K562 (cell line): ENCODE results near the gene ACHE. TPM values are rescaled to one million over a fixed set of nuclear protein-coding genes. Genes with fewer than 3 reads are reported as not detected.

Experiments used
- C11orf30 ChIP-seq: fragments of 450-650 bp; IDR thresholded peaks from 2 replicates; pipeline ENCODE4 v1.6.1; 2016; ENCODE audit warnings: low read depth, mild to moderate bottlenecking
- ETV6 ChIP-seq, 3 experiments: fragments of 150-350 bp in 1 of 3; sonication (generic) in 1 of 3; formaldehyde crosslinking in 1 of 3; IDR thresholded peaks; 2 replicates each; pipeline versions ENCODE4 v1.6.1 to v1.8.0; 2014 to 2022; ENCODE audit warnings: borderline replicate concordance in 2 of 3, low read depth in 2 of 3, antibody characterized with exemption in 1 of 3, low read length in 1 of 3, mild to moderate bottlenecking in 1 of 3, missing genetic modification reagents in 1 of 3
- GABPB2 ChIP-seq: fragments of 250-450 bp; sonication (Bioruptor Pico); conservative IDR thresholded peaks from 2 replicates; pipeline ENCODE4 v1.5.1; 2021; ENCODE audit warnings: mild to moderate bottlenecking
- KDM2B ChIP-seq: fragments of 250-450 bp; sonication (Bioruptor Pico); IDR thresholded peaks from 2 replicates; pipeline ENCODE4 v1.8.0; 2021; ENCODE audit warnings: mild to moderate bottlenecking, moderate library complexity
- MIER1 ChIP-seq: fragments of 450-650 bp; IDR thresholded peaks from 2 replicates; pipeline ENCODE4 v1.6.1; 2016; ENCODE audit warnings: antibody characterized with exemption, mild to moderate bottlenecking, low read depth
- NFIC ChIP-seq: fragments of 450-650 bp; IDR thresholded peaks from 2 replicates; pipeline ENCODE4 v1.6.1; 2017; ENCODE audit warnings: mild to moderate bottlenecking, inconsistent platforms
- NR2C1 ChIP-seq, 2 experiments: fragments of 450-650 bp; IDR thresholded peaks; 2 replicates each; pipeline ENCODE4 v1.6.1; 2017; ENCODE audit warnings: mild to moderate bottlenecking in 2 of 2, antibody characterized with exemption in 1 of 2, inconsistent platforms in 1 of 2, missing compliant biosample characterization in 1 of 2, missing genetic modification characterization in 1 of 2
- SREBF1 ChIP-seq: fragments of 150-350 bp; IDR thresholded peaks from 2 replicates; pipeline ENCODE4 v1.6.1; 2014; ENCODE audit warnings: antibody characterized with exemption, low read depth, low read length, borderline replicate concordance
- WHSC1 ChIP-seq: IDR thresholded peaks from one replicate; pipeline ENCODE4 v1.6.1; 2012; ENCODE audit warnings: low read length, control low read depth, inconsistent platforms
- ZFP36 ChIP-seq: fragments of 150-350 bp; IDR thresholded peaks from 2 replicates; pipeline ENCODE4 v1.6.1; 2018; ENCODE audit warnings: low read length, low read depth; ENCODE audit not compliant: partially characterized antibody
- ZFX ChIP-seq: sonication (generic); formaldehyde crosslinking; IDR thresholded peaks from 2 replicates; pipeline ENCODE4 v1.8.0; 2022; ENCODE audit warnings: mild to moderate bottlenecking, missing genetic modification reagents, moderate library complexity
- ZNF217 ChIP-seq: sonication (generic); formaldehyde crosslinking; IDR thresholded peaks from 2 replicates; pipeline ENCODE4 v1.8.0; 2022; ENCODE audit warnings: mild to moderate bottlenecking, missing genetic modification reagents
- ZNF23 ChIP-seq: fragments of 250-450 bp; sonication (Bioruptor Pico); IDR thresholded peaks from 2 replicates; pipeline ENCODE4 v1.4.0; 2020; ENCODE audit warnings: mild to moderate bottlenecking
- ZNF766 ChIP-seq: fragments of 200-800 bp; sonication (Bioruptor generic); conservative IDR thresholded peaks from 2 replicates; pipeline ENCODE4 v1.6.1; 2016; ENCODE audit warnings: missing genetic modification characterization, missing compliant biosample characterization
- polyA plus RNA-seq, 8 experiments: library from polyadenylated mRNA; depleted of rRNA in 4 of 8; stranded (reverse) in 5 of 8; unstranded in 3 of 8; fragments of >200 nt; fragmentation: Nextera tagmentation in 2 of 8; fragmentation: Illumina TruSeq in 1 of 8; extraction: Ambion mirVana in 2 of 8; extraction: Trizol in 1 of 8; gene quantifications; 2 replicates each; pipeline versions ENCODE4 v1.2.1 to v1.2.3, GENCODE V29; 2011 to 2014; ENCODE audit warnings: inconsistent platforms in 1 of 8, missing spikeins in 1 of 8
- total RNA-seq, 7 experiments: library from RNA; depleted of rRNA in 6 of 7; stranded (reverse); fragments of >200 nt in 6 of 7; fragmentation: Illumina TruSeq in 2 of 7; extraction: Trizol in 2 of 7; gene quantifications; 2 replicates each; pipeline versions ENCODE4 v1.2.1 to v1.2.3, GENCODE V29; 2011 to 2021; ENCODE audit warnings: low replicate concordance in 1 of 7
- TF ChIP-seq, protein P1 (sequence below): sonication (generic); formaldehyde crosslinking; IDR thresholded peaks from 2 replicates; pipeline ENCODE4 v1.8.1; 2023; ENCODE audit warnings: mild to moderate bottlenecking, missing genetic modification reagents
- TF ChIP-seq, protein P2 (sequence below): sonication (generic); formaldehyde crosslinking; IDR thresholded peaks from 2 replicates; pipeline ENCODE4 v1.8.1; 2023; ENCODE audit warnings: mild to moderate bottlenecking, missing genetic modification reagents
- TF ChIP-seq, protein P3 (sequence below): IDR thresholded peaks from 2 replicates; pipeline ENCODE4 v1.6.1; 2011; ENCODE audit warnings: borderline replicate concordance, low read depth, mild to moderate bottlenecking, moderate library complexity, low read length; ENCODE audit not compliant: insufficient read depth, poor library complexity, severe bottlenecking
- TF ChIP-seq, protein P4 (sequence below): fragments of 450-650 bp; formaldehyde crosslinking; IDR thresholded peaks from 2 replicates; pipeline ENCODE4 v1.4.0; 2022; ENCODE audit warnings: mild to moderate bottlenecking, moderate library complexity

Gene ACHE
- total and polyA plus RNA-seq, 9 of the 15 experiments (the other 6 are each of a cell fraction or from before 2014, with no cell fraction given), result 0.04 to 8.8 (median 1.9) TPM

DNA sequence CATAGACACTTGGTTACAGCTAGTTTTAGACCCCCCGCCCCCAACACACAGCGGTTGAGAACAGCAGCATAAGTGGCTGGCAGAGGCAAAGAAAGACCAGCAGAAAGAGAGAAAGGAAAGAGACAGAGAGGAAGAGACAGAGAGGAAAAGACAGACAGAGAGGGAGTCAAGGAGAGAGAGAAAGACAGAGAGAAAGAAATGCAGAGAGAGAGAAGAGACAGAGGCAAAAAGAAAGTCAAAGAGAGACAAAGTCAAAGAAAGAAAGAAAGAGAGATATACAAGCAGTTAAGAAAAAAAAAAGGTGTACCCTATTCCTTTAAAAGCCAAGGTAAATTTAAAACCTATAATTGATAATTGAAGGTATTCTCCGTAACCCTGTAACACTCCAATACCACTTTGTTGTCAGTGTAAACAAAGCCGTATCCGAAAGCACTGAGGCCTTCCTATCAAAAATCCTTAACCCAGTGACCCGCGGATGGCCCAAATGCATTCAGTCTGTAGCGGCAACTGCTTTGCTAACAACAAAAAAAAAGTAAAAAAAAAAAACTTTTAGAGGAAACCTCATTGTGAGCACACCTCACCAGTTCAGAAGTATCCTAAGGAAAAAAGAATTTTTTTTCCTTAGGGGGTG, 55.1 kb downstream of the ACHE start (continued):
- TF ChIP-seq, protein P1, sequence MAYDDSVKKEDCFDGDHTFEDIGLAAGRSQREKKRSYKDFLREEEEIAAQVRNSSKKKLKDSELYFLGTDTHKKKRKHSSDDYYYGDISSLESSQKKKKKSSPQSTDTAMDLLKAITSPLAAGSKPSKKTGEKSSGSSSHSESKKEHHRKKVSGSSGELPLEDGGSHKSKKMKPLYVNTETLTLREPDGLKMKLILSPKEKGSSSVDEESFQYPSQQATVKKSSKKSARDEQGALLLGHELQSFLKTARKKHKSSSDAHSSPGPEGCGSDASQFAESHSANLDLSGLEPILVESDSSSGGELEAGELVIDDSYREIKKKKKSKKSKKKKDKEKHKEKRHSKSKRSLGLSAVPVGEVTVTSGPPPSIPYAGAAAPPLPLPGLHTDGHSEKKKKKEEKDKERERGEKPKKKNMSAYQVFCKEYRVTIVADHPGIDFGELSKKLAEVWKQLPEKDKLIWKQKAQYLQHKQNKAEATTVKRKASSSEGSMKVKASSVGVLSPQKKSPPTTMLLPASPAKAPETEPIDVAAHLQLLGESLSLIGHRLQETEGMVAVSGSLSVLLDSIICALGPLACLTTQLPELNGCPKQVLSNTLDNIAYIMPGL (CRISPR knock-in tag), result no peak
- TF ChIP-seq KDM2B (no peak), C11orf30 (no peak), ZNF23 (CRISPR knock-in tag) (no peak), MIER1 (peak; percentile 74; the same call in 1 of the 2 replicates), ETV6 (IDR thresholded peaks at IDR 0.05; ENCODE audit: borderline replicate concordance in 1 of 2, low read depth in 2 of 2, low read length in 1 of 2) (no peak), ETV6 (CRISPR knock-in tag; IDR thresholded peaks at IDR 0.05; ENCODE audit: borderline replicate concordance) (no peak), NR2C1 (IDR thresholded peaks at IDR 0.05) (0 out of 2 replicates have a peak, but pooled peaks have one; percentile 15), NR2C1 (tag; IDR thresholded peaks at IDR 0.05) (no peak), ZNF217 (no peak), NFIC (no peak; the same call in 1 of the 2 replicates), ZFP36 (no peak), SREBF1 (no peak), GABPB2 (CRISPR knock-in tag) (no peak), WHSC1 (no peak), ZNF766 (CRISPR knock-in tag) (no peak), ZFX (CRISPR knock-in tag) (peak; percentile 67)
- TF ChIP-seq, protein P2, sequence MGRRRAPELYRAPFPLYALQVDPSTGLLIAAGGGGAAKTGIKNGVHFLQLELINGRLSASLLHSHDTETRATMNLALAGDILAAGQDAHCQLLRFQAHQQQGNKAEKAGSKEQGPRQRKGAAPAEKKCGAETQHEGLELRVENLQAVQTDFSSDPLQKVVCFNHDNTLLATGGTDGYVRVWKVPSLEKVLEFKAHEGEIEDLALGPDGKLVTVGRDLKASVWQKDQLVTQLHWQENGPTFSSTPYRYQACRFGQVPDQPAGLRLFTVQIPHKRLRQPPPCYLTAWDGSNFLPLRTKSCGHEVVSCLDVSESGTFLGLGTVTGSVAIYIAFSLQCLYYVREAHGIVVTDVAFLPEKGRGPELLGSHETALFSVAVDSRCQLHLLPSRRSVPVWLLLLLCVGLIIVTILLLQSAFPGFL (CRISPR knock-in tag), result no peak
- TF ChIP-seq, protein P3, sequence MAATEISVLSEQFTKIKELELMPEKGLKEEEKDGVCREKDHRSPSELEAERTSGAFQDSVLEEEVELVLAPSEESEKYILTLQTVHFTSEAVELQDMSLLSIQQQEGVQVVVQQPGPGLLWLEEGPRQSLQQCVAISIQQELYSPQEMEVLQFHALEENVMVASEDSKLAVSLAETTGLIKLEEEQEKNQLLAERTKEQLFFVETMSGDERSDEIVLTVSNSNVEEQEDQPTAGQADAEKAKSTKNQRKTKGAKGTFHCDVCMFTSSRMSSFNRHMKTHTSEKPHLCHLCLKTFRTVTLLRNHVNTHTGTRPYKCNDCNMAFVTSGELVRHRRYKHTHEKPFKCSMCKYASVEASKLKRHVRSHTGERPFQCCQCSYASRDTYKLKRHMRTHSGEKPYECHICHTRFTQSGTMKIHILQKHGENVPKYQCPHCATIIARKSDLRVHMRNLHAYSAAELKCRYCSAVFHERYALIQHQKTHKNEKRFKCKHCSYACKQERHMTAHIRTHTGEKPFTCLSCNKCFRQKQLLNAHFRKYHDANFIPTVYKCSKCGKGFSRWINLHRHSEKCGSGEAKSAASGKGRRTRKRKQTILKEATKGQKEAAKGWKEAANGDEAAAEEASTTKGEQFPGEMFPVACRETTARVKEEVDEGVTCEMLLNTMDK, result no peak
- TF ChIP-seq, protein P4, sequence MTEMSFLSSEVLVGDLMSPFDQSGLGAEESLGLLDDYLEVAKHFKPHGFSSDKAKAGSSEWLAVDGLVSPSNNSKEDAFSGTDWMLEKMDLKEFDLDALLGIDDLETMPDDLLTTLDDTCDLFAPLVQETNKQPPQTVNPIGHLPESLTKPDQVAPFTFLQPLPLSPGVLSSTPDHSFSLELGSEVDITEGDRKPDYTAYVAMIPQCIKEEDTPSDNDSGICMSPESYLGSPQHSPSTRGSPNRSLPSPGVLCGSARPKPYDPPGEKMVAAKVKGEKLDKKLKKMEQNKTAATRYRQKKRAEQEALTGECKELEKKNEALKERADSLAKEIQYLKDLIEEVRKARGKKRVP (CRISPR knock-in tag), result no peak
